ENCODE results near the gene TREH. TPM values are rescaled to one million over a fixed set of nuclear protein-coding genes. Genes with fewer than 3 reads are reported as not detected.
A peak's percentile ranks its signal among the peaks of the same experiment; 100 is the strongest.
"Not testable (repeated sequence)": the region's sequence is repeated elsewhere in the genome, so short reads cannot be mapped to it uniquely, and the experiment has no call there.

Gene TREH
- polyA plus RNA-seq, 12 donors, result 0.12 to 0.57 (median 0.26) TPM; not detected in 5

DNA sequence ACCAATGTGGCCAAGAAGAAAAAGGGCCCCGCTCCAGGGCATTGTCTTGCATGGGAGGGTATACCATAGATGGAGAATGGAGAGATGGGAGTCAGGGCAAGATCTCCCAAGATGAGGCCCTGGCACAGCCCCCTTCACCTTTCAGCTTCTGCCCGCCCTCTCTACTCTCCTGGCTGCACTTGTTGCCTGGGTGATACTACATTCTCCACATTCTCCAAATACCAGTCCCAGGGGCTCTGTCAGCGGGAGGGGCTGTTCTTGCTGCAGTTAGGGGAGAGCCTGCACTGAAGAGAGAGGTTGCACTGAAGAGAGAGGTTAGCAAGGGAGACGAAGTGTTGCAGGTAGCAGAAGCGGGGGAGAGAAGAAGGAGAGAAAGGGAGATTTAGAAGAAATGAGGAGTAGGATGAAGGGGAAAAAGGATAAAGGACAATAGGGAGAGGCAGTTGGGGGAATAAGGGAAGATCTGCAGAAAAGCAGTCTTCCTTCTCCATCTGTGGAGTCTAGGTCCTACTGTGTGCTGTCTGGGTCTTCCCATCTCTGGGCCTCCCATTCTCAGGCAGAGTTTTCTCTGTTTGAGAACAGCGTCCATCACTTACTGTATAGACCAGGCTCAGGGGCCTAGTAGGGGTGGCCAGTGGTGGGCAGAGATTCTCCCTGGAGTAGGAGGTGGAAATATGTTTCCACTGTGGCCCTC is 64.0 kb downstream of the TREH start:
- DNase-seq, result no peak

DNA sequence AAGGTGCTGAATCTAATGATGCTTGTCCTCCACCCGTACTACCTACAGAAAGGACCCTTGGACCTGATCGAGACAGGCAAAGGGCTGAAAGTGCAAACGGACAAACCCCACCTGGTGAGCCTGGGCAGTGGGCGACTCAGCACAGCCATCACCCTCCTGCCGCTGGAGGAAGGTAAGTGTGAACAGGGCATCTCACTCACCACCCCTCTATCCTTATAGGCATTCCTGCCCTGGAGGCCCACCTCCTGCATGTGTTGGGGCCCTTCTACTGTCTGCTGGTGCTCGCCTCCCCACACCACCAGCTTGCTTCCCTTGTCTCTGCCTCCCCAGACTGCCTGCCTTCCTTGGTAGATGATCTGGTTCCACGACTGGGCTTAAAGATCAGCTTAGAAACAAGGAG is 64.9 kb downstream of the TREH start:
- no peak for DNase-seq

- DNase-seq, result no peak
These were observed 67.1 kb downstream of the TREH start for GRCh38 chr11:118612378-118612777.

- not testable (repeated sequence) for DNase-seq
These were observed 68.0 kb downstream of the TREH start for GRCh38 chr11:118611433-118611795.

DNA sequence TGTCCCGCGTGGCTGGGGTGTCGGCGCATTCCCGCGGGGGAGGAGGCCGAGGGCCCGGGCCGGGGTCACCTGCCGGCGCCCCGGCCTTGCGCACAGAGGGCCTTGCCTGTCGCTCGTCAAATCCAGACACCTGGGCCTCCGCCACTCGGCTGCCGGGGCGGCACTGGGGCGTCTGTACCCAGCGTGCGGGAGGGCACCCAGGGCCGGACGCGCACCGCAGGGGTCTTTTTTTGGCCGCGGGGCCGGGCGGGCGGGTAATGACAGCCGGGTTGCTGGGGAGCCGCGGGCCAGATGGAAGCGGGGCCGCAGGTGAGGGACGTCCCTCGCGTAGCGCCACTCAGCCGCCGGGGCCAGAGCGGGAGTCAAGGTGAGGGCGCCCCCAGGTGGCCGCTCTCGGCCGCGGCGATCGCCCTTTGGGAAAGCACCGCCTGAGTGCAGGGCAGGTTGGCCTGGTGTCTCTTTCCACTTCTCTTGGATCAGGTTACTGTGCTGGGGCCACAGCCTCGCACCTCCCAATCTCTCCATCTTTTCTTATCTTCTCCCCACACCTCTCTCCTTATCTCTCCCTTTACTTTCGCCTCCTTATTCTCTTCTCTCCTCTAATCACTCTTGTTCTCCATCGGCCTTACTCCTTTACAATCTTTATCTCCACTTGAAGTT is 68.5 kb downstream of the TREH start:
- peak; percentile 80 for DNase-seq

- no peak for DNase-seq
These were observed 69.2 kb downstream of the TREH start for GRCh38 chr11:118610225-118610772.

- peak; percentile 42 for DNase-seq
These were observed 69.8 kb downstream of the TREH start for GRCh38 chr11:118609380-118610224.

DNA sequence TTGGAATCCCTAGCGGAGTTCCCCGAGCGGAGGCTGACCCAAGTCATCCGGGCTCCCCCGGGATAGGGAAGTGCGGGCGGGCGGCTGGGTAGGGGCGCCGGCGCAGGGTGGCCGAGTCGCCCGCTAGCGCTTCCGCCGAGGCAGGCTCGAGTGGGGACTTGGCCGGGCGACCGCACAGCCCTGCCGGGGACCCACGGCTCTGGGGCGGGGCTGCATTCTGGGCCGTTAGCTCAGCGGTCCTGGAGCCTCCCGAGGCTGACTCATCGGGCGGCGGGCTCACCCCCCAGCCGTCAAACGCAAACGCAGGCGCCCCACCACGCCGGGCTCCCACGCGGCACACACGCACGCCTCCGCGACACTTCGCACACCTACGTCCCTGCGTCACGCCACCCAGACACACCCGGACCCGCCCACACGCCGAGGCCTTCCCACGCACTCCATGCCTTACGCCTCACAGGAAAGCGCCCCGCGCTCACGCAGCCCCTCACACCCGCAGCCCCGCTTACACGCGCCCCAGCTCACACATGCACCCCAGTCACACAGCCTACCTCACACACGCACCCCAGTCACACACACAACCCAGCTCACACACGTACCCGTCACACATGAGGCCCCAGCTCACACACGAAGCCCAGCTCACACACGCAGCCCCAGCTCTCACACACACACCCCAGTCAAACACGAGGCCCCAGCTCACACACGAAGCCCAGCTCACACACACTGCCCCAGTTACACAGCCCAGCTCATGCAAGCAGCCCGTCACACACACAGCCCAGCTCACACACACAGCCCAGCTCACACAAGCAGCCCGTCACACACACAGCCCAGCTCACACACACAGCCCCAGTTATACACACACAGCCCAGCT is 70.9 kb downstream of the TREH start:
- DNase-seq, result peak; percentile 53

- DNase-seq, result peak; percentile 61
These were observed 71.8 kb downstream of the TREH start, which contains the start of gene PHLDB1 for GRCh38 chr11:118607401-118608359. TSS of gene PHLDB1 (plus strand) at chr11:118607615. CDS start at chr11:118613837, 6,222 bp downstream.

Other genes starting within 250 kb of the TREH start
- gene KMT2A, start 243.2 kb downstream of the TREH start, polyA plus RNA-seq (ENCODE audit: insufficient read length in 12 of 12), result 10 to 100 TPM in 11 of 12 donors, not detected in 1; 25.3 to 45.7 (median 29.7) TPM
- gene TTC36, start 152.2 kb downstream of the TREH start, polyA plus RNA-seq (ENCODE audit: insufficient read length in 12 of 12), result 1 to 10 TPM in 9 of 12 donors, under 1 TPM in 1, not detected in 2; 0.76 to 3.9 (median 1.7) TPM
- gene TMEM25, start 148.5 kb downstream of the TREH start, polyA plus RNA-seq (ENCODE audit: insufficient read length in 12 of 12), result 10 to 100 TPM in 11 of 12 donors, not detected in 1; 12.7 to 24.3 (median 18.6) TPM
- 10 to 100 TPM in 10 of 12 donors, 1 to 10 TPM in 1, not detected in 1; 9.2 to 31.6 (median 19.5) TPM for gene IFT46, start 113.7 kb downstream of the TREH start, polyA plus RNA-seq (ENCODE audit: insufficient read length in 12 of 12)
- 100 to 1,000 TPM in 11 of 12 donors, not detected in 1; 106 to 189 (median 141) TPM for gene ARCN1, start 107.2 kb downstream of the TREH start, polyA plus RNA-seq (ENCODE audit: insufficient read length in 12 of 12)
- gene PHLDB1, start 72.0 kb downstream of the TREH start, polyA plus RNA-seq (ENCODE audit: insufficient read length in 12 of 12), result 10 to 100 TPM in 11 of 12 donors, not detected in 1; 64.0 to 97.0 (median 77.5) TPM
- 100 to 1,000 TPM in 2 of 12 donors, 10 to 100 TPM in 10; 68.5 to 523 (median 88.0) TPM for gene DDX6, start 111.5 kb upstream of the TREH start, polyA plus RNA-seq (ENCODE audit: insufficient read length in 12 of 12)
- gene CXCR5, start 204.2 kb upstream of the TREH start, polyA plus RNA-seq (ENCODE audit: insufficient read length in 12 of 12), result under 1 TPM in 3 of 12 donors, not detected in 9; 0.06 to 0.13 (median 0.10) TPM
- gene BCL9L, start 246.3 kb upstream of the TREH start, polyA plus RNA-seq (ENCODE audit: insufficient read length in 12 of 12), result 100 to 1,000 TPM in 2 of 12 donors, 10 to 100 TPM in 9, not detected in 1; 50.0 to 169 (median 60.6) TPM